PC-3 (cell line): Measurements from ENCODE around the gene CASKIN1. TPM values are rescaled to one million over a fixed set of nuclear protein-coding genes. Genes with fewer than 3 reads are reported as not detected.

Experiments
- ATAC-seq: fragments of 200-7000 bp; cut with Tn5 transposase; 2 replicates; pipeline ENCODE4 v1.9.1; 2020; ENCODE audit warnings: mild to moderate bottlenecking, moderate library complexity
- BruUV-seq: library from RNA; stranded (reverse); fragments of 400-500 nt; replicated peaks from 2 replicates; lab custom pipeline; 2021; lab: Mats Ljungman, UMichigan
- CTCF ChIA-PET: fragments of 300-600 bp; sonication (Branson Sonifier 250); formaldehyde crosslinking; loops from one replicate; lab custom pipeline; 2022; ENCODE audit warnings: antibody characterized with exemption; lab: Charles Lee
- POLR2A ChIA-PET: fragments of 300-600 bp; sonication (Branson Sonifier 250); formaldehyde crosslinking; loops from one replicate; lab custom pipeline; 2022; ENCODE audit warnings: antibody characterized with exemption; ENCODE audit not compliant: unreplicated experiment; lab: Charles Lee
- DNase-seq: peaks from one replicate; pipeline ENCODE4 v3.0.0-alpha.2; 2015
- H2AFZ ChIP-seq: fragments of 300-600 bp; sonication (generic); 2 replicates; pipeline ENCODE4 v1.6.0; 2016; ENCODE audit warnings: antibody characterized with exemption, low read length
- H3F3A ChIP-seq: fragments of 300-600 bp; sonication (generic); one replicate; pipeline ENCODE4 v1.6.0; 2017; ENCODE audit warnings: antibody characterized with exemption, low read length, control low read depth, mild to moderate bottlenecking; ENCODE audit not compliant: unreplicated experiment
- H3K27ac ChIP-seq: fragments of 300-600 bp; sonication (generic); 2 replicates; pipeline ENCODE4 v1.5.1; 2016; ENCODE audit warnings: mild to moderate bottlenecking, low read length
- H3K27me3 ChIP-seq: fragments of 300-600 bp; sonication (generic); 2 replicates; pipeline ENCODE4 v1.6.1; 2016; ENCODE audit warnings: low read length, mixed read lengths
- H3K36me3 ChIP-seq: fragments of 300-600 bp; sonication (generic); 2 replicates; pipeline ENCODE4 v1.6.1; 2016; ENCODE audit warnings: low read depth, mixed run types, low read length, mixed read lengths
- H3K4me1 ChIP-seq: fragments of 300-600 bp; sonication (generic); 2 replicates; pipeline ENCODE4 v1.5.1; 2016; ENCODE audit warnings: low read length; ENCODE audit not compliant: insufficient read depth
- H3K4me2 ChIP-seq: fragments of 300-600 bp; sonication (generic); 2 replicates; pipeline ENCODE4 v1.6.0; 2016; ENCODE audit warnings: low read length
- H3K4me3 ChIP-seq: fragments of 300-600 bp; sonication (generic); 2 replicates; pipeline ENCODE4 v1.5.1; 2016; ENCODE audit warnings: mild to moderate bottlenecking, low read length, mixed read lengths
- H3K79me2 ChIP-seq: fragments of 300-600 bp; sonication (generic); 2 replicates; pipeline ENCODE4 v1.6.1; 2017; ENCODE audit warnings: low read length, mixed read lengths
- H3K9ac ChIP-seq: fragments of 300-600 bp; sonication (generic); 2 replicates; pipeline ENCODE4 v1.6.0; 2016; ENCODE audit warnings: mild to moderate bottlenecking, low read length
- H3K9me2 ChIP-seq: fragments of 300-600 bp; sonication (generic); replicated peaks from 2 replicates; pipeline ENCODE4 v1.6.1; 2016; ENCODE audit warnings: mixed run types, low read length, mixed read lengths
- H3K9me3 ChIP-seq: fragments of 300-600 bp; sonication (generic); 2 replicates; pipeline ENCODE4 v1.6.1; 2016; ENCODE audit warnings: low read length, mixed read lengths
- H4K20me1 ChIP-seq: fragments of 300-600 bp; sonication (generic); 2 replicates; pipeline ENCODE4 v1.6.1; 2016; ENCODE audit warnings: low read length, mixed read lengths
- CTCF ChIP-seq: fragments of 300-600 bp; sonication (generic); conservative IDR thresholded peaks from 2 replicates; pipeline ENCODE4 v1.5.1; 2017; ENCODE audit warnings: antibody characterized with exemption, low read depth, mild to moderate bottlenecking, low read length
- EZH2 ChIP-seq: fragments of 300-600 bp; sonication (generic); IDR thresholded peaks from one replicate; pipeline ENCODE4 v1.6.1; 2017; ENCODE audit warnings: antibody characterized with exemption, mild to moderate bottlenecking, low read length; ENCODE audit not compliant: unreplicated experiment
- EZH2phosphoT487 ChIP-seq: fragments of 300-600 bp; sonication (generic); IDR thresholded peaks from 2 replicates; pipeline ENCODE4 v1.6.1; 2018; ENCODE audit warnings: mild to moderate bottlenecking, antibody characterized with exemption, low read length, borderline replicate concordance
- intact Hi-C: fragments of 100-400 bp; cut with micrococcal nuclease; formaldehyde crosslinking; loops from 2 replicates; pipeline ENCODE4 v1.9.0; 2023
- total RNA-seq: library from RNA; depleted of rRNA; stranded (reverse); fragments of >200 nt; gene quantifications from 2 replicates; pipeline ENCODE4 v1.2.3, GENCODE V29; 2014

Gene CASKIN1
- total RNA-seq, 1 experiment from 2014 or later: 1.6 TPM

GRCh38 chr16:2173916-2174315 lies 22.5 kb downstream of the CASKIN1 start:
- BruUV-seq: no TSS peak
- Histone ChIP-seq H3K4me3 (no peak overlapping the region), H3F3A (no peaks in the 10 kb centered on the region), H3K36me3 (no peaks in the 10 kb centered on the region), H3K79me2 (no peaks in the 10 kb centered on the region), H3K4me1 (no peaks in the 10 kb centered on the region), H3K9ac (no peak overlapping the region), H3K27ac (no peak overlapping the region), H3K4me2 (no peak overlapping the region), H3K9me2 (no peaks in the 10 kb centered on the region), H3K27me3 (no peaks in the 10 kb centered on the region), H3K9me3 (no peaks in the 10 kb centered on the region), H4K20me1 (no peaks in the 10 kb centered on the region), H2AFZ (no peak overlapping the region)
- POLR2A ChIA-PET: no interaction called here
- no peak for ATAC-seq
- TF ChIP-seq EZH2 (no peak), CTCF (no peak), EZH2phosphoT487 (no peak)
- CTCF ChIA-PET: no interaction called here
- intact Hi-C loops: no loop called here
- DNase-seq: no peak

GRCh38 chr16:2173366-2173765 lies 23.0 kb downstream of the CASKIN1 start:
- Histone ChIP-seq H3K9me3 (no peaks in the 10 kb centered on the region), H3K4me2 (no peak overlapping the region), H3K9ac (no peak overlapping the region), H3F3A (no peaks in the 10 kb centered on the region), H3K9me2 (no peaks in the 10 kb centered on the region), H3K4me1 (no peaks in the 10 kb centered on the region), H3K4me3 (no peak overlapping the region), H3K79me2 (no peaks in the 10 kb centered on the region), H3K27me3 (no peaks in the 10 kb centered on the region), H4K20me1 (no peaks in the 10 kb centered on the region), H3K27ac (no peak overlapping the region), H3K36me3 (no peaks in the 10 kb centered on the region), H2AFZ (no peak overlapping the region)
- CTCF ChIA-PET: no interaction called here
- no TSS peak for BruUV-seq
- DNase-seq (no peak), ATAC-seq (no peak)
- intact Hi-C loops: no loop called here
- TF ChIP-seq CTCF (no peak), EZH2 (no peak), EZH2phosphoT487 (no peak)
- POLR2A ChIA-PET: no interaction called here

- H2AFZ ChIP-seq: no peak overlapping the region
- ChIA-PET CTCF (no interaction called here), POLR2A (no interaction called here)
- no peaks in the 10 kb centered on the region for H3K36me3 ChIP-seq
- no peak overlapping the region for H3K4me3 ChIP-seq
- no peaks in the 10 kb centered on the region for H3K9me2 ChIP-seq
- DNase-seq (no peak), ATAC-seq (no peak)
- no peaks in the 10 kb centered on the region for H3K4me1 ChIP-seq
- H3K79me2 ChIP-seq: no peaks in the 10 kb centered on the region
- no peak overlapping the region for H3K4me2 ChIP-seq
- H3K9me3 ChIP-seq: no peaks in the 10 kb centered on the region
- TF ChIP-seq EZH2: no peak
- no peak for TF ChIP-seq CTCF
- no peak for TF ChIP-seq EZH2phosphoT487
- no peak overlapping the region for H3K27ac ChIP-seq
- intact Hi-C loops: no loop called here
- no TSS peak for BruUV-seq
- H3K27me3 ChIP-seq: no peaks in the 10 kb centered on the region
- H3F3A ChIP-seq: no peaks in the 10 kb centered on the region
- H4K20me1 ChIP-seq: no peaks in the 10 kb centered on the region
- no peak overlapping the region for H3K9ac ChIP-seq
Observed at GRCh38 chr16:2172688-2173335, 23.6 kb downstream of the CASKIN1 start.
